Measurements from ENCODE around the gene IRF2BPL. TPM values are rescaled to one million over a fixed set of nuclear protein-coding genes. Genes with fewer than 3 reads are reported as not detected.

The IRF2BPL gene
- total and polyA plus RNA-seq, 9 of the 15 experiments (the other 6 are each of a cell fraction or from before 2014, with no cell fraction given): 0.52 to 21.6 (median 2.5) TPM

GRCh38 chr14:77064521-77065178 lies 36.1 kb upstream of the IRF2BPL start:
- ATAC-seq (no peak), FAIRE-seq (no peak), DNase-seq (ENCODE audit: extremely low read depth in 1 of 4, low spot score in 3 of 4) (no peak)
- CTCF ChIA-PET (ENCODE audit: low intra/inter-chr PET ratio): interaction anchor here (1.2 kb wide), 1 partner anchor 11 kb away, joined by 3 read pairs; no protein-coding TSS in a partner anchor
- POLR2A ChIA-PET: interaction anchor here (0.5 to 0.6 kb wide), 2 partner anchors 70 to 149 kb away, joined by 3 read pairs; no protein-coding TSS in a partner anchor
- no peak overlapping the region for H3K9ac ChIP-seq (ENCODE audit: insufficient read depth in 1 of 2, low read depth in 2 of 2, low read length in 2 of 2)
- in situ Hi-C loops (cut with MboI) (loop anchor here (5.0 to 25.0 kb wide), 3 partner anchors 97 to 352 kb away; no protein-coding TSS in a partner anchor), intact Hi-C loops (cut with micrococcal nuclease) (no loop called here)
- no peak overlapping the region for H3K27ac ChIP-seq (ENCODE audit: extremely low read depth, low read depth, low read length)
- no peak overlapping the region for H3K4me2 ChIP-seq (ENCODE audit: insufficient read depth, low read length)
- H3K36me3 ChIP-seq (ENCODE audit: control insufficient read depth, insufficient read depth, low read length): no peaks in the 10 kb centered on the region
- no peaks in the 10 kb centered on the region for H3K79me2 ChIP-seq (ENCODE audit: control insufficient read depth, insufficient read depth, low read length)
- H3K4me1 ChIP-seq (replicated peaks in 1 of 2; ENCODE audit: control insufficient read depth in 2 of 2, insufficient read depth in 2 of 2, low read length in 2 of 2): peaks cover under 1 to 9% of the 10 kb centered on the region in 2 experiments; a peak in 4 of 5 replicates
- H4K20me1 ChIP-seq (replicated peaks; ENCODE audit: control insufficient read depth, insufficient read depth, low read length): no peaks in the 10 kb centered on the region; the same call in 1 of the 2 replicates
- WGBS (ENCODE audit: insufficient coverage, low coverage, missing lambda C conversion rate): 9% methylated on average over 5 of the region's 8 CpGs
- no TSS peak for BruUV-seq (replicated peaks)
- H3K9me1 ChIP-seq (ENCODE audit: control insufficient read depth, insufficient read depth, low read length): no peaks in the 10 kb centered on the region
- peaks cover 0 to 7% of the 10 kb centered on the region in 2 experiments; a peak in 2 of 5 replicates for H3K27me3 ChIP-seq (ENCODE audit: control insufficient read depth in 2 of 2, insufficient read depth in 2 of 2, low read length in 2 of 2)
- H3K9me3 ChIP-seq (replicated peaks; ENCODE audit: control insufficient read depth, insufficient read depth, low read depth, low read length): no peaks in the 10 kb centered on the region
- H3K4me3 ChIP-seq: no peak overlapping the region
- TF ChIP-seq ESRRB (CRISPR knock-in tag; IDR thresholded peaks at IDR 0.05; ENCODE audit: borderline replicate concordance): no peak
- TF ChIP-seq DIDO1 (tag; IDR thresholded peaks at IDR 0.05; ENCODE audit: low read depth): no peak
- TF ChIP-seq RHOXF2B (CRISPR knock-in tag; conservative IDR thresholded peaks at IDR 0.05): no peak
- H2AFZ ChIP-seq (ENCODE audit: low read depth, low read length): no peak overlapping the region

GRCh38 chr14:77063571-77064171 lies 35.2 kb upstream of the IRF2BPL start:
- H3K4me3 ChIP-seq: no peak overlapping the region
- ChIA-PET CTCF (ENCODE audit: low intra/inter-chr PET ratio) (interaction anchor here (1.2 kb wide), 1 partner anchor 10 kb away, joined by 3 read pairs; no protein-coding TSS in a partner anchor), POLR2A (interaction anchor here (0.7 kb wide), 1 partner anchor 190 kb away, joined by 3 read pairs; no protein-coding TSS in a partner anchor)
- no peak overlapping the region for H3K9ac ChIP-seq (ENCODE audit: insufficient read depth in 1 of 2, low read depth in 2 of 2, low read length in 2 of 2)
- no peaks in the 10 kb centered on the region for H3K79me2 ChIP-seq (ENCODE audit: control insufficient read depth, insufficient read depth, low read length)
- no peaks in the 10 kb centered on the region; the same call in 1 of the 2 replicates for H4K20me1 ChIP-seq (replicated peaks; ENCODE audit: control insufficient read depth, insufficient read depth, low read length)
- H3K36me3 ChIP-seq (ENCODE audit: control insufficient read depth, insufficient read depth, low read length): no peaks in the 10 kb centered on the region
- 30% methylated on average over 7 of the region's 10 CpGs for WGBS (ENCODE audit: insufficient coverage, low coverage, missing lambda C conversion rate)
- no peak overlapping the region for H2AFZ ChIP-seq (ENCODE audit: low read depth, low read length)
- intact Hi-C loops (cut with micrococcal nuclease): no loop called here
- peaks cover 0 to 6% of the 10 kb centered on the region in 2 experiments; a peak in 2 of 5 replicates for H3K27me3 ChIP-seq (ENCODE audit: control insufficient read depth in 2 of 2, insufficient read depth in 2 of 2, low read length in 2 of 2)
- BruUV-seq (replicated peaks): no TSS peak
- H3K4me1 ChIP-seq (replicated peaks in 1 of 2; ENCODE audit: control insufficient read depth in 2 of 2, insufficient read depth in 2 of 2, low read length in 2 of 2): peaks cover 7 to 13% of the 10 kb centered on the region in 2 experiments; a peak in 4 of 5 replicates
- no peaks in the 10 kb centered on the region for H3K9me1 ChIP-seq (ENCODE audit: control insufficient read depth, insufficient read depth, low read length)
- in situ Hi-C loops (cut with MboI): loop anchor here (5.0 to 25.0 kb wide), 3 partner anchors 96 to 351 kb away; no protein-coding TSS in a partner anchor
- H3K4me2 ChIP-seq (ENCODE audit: insufficient read depth, low read length): no peak overlapping the region
- no peak overlapping the region for H3K27ac ChIP-seq (ENCODE audit: extremely low read depth, low read depth, low read length)
- TF ChIP-seq ESRRA (IDR thresholded peaks at IDR 0.05; ENCODE audit: borderline replicate concordance, low read depth): peak; percentile 80; the same call in 1 of the 2 replicates
- no peak for TF ChIP-seq ZNF395 (CRISPR knock-in tag; IDR thresholded peaks at IDR 0.05)
- ATAC-seq (no peak), FAIRE-seq (no peak), DNase-seq (ENCODE audit: extremely low read depth in 1 of 4, low spot score in 3 of 4) (no peak)
- no peaks in the 10 kb centered on the region for H3K9me3 ChIP-seq (replicated peaks; ENCODE audit: control insufficient read depth, insufficient read depth, low read depth, low read length)

All from K562 (cell line).